Measurements from ENCODE around the gene SPRYD3.

SPRYD3 gene

GRCh38 chr12:53063708-53064612 is 15.2 kb downstream of the SPRYD3 start:
- no peak for DNase-seq (ENCODE audit: low read depth, low spot score)

GRCh38 chr12:53062977-53063707 is 16.0 kb downstream of the SPRYD3 start:
- DNase-seq (ENCODE audit: low read depth, low spot score) = no peak

GRCh38 chr12:53062011-53062961 is 16.9 kb downstream of the SPRYD3 start:
- no peak for DNase-seq (ENCODE audit: low read depth, low spot score)

GRCh38 chr12:53061404-53062010 is 17.7 kb downstream of the SPRYD3 start:
- DNase-seq (ENCODE audit: low read depth, low spot score) = no peak

- no peak for DNase-seq (ENCODE audit: low read depth, low spot score)
These were observed 18.4 kb downstream of the SPRYD3 start for GRCh38 chr12:53060721-53061276.

- no peak for DNase-seq (ENCODE audit: low read depth, low spot score)
These were observed 19.0 kb downstream of the SPRYD3 start for GRCh38 chr12:53060064-53060720.

GRCh38 chr12:53059434-53060063 is 19.6 kb downstream of the SPRYD3 start:
- no peak for DNase-seq (ENCODE audit: low read depth, low spot score)

- no peak for DNase-seq (ENCODE audit: low read depth, low spot score)
These were observed 20.3 kb downstream of the SPRYD3 start for GRCh38 chr12:53058674-53059433.

- DNase-seq (ENCODE audit: low read depth, low spot score) = no peak
These were observed 21.2 kb downstream of the SPRYD3 start for GRCh38 chr12:53057816-53058500.

GRCh38 chr12:53056901-53057300 is 22.3 kb downstream of the SPRYD3 start:
- DNase-seq (ENCODE audit: low read depth, low spot score) = no peak

GRCh38 chr12:53056296-53056695 is 22.9 kb downstream of the SPRYD3 start:
- no peak for DNase-seq (ENCODE audit: low read depth, low spot score)

GRCh38 chr12:53055471-53056266 is 23.5 kb downstream of the SPRYD3 start:
- DNase-seq (ENCODE audit: low read depth, low spot score) = no peak

- peak; percentile 97 for DNase-seq (ENCODE audit: low read depth, low spot score)
These were observed 24.9 kb downstream of the SPRYD3 start for GRCh38 chr12:53054112-53054878.

GRCh38 chr12:53053218-53054111 is 25.7 kb downstream of the SPRYD3 start:
- peak; percentile 88 for DNase-seq (ENCODE audit: low read depth, low spot score)

- no peak for DNase-seq (ENCODE audit: low read depth, low spot score)
These were observed 26.6 kb downstream of the SPRYD3 start for GRCh38 chr12:53052419-53053217.
